UCSD-AML1 (cell line): Measurements from ENCODE around the gene GLRA1.
"Not testable (repeated sequence)": the region's sequence is repeated elsewhere in the genome, so short reads cannot be mapped to it uniquely, and the experiment has no call there.

Experiments used
- DNase-seq: peaks from one replicate; lab custom pipeline; 2025; ENCODE audit not compliant: unreplicated experiment; lab: John Stamatoyannopoulos, UW

GLRA1 gene

DNA sequence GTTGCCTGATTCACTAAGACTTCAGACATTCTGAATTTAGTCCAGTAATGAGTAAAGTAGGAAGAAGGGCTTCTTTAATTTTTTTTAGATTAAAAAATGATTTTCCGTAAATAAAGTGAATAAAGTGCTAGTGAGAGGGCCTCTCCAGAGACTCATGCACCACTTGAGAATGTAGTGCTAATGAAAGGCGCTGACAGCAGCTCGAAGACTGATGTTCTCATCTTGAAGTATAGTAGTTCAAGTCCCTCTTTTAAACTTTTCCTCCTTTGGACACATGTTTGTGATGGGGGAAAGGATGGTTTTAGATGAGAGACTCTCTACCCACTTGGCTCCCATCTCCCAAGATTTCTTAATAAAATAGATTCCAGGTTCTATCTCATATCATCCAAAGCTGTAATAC lies 104.4 kb downstream of the GLRA1 start:
- no peak for DNase-seq

DNA sequence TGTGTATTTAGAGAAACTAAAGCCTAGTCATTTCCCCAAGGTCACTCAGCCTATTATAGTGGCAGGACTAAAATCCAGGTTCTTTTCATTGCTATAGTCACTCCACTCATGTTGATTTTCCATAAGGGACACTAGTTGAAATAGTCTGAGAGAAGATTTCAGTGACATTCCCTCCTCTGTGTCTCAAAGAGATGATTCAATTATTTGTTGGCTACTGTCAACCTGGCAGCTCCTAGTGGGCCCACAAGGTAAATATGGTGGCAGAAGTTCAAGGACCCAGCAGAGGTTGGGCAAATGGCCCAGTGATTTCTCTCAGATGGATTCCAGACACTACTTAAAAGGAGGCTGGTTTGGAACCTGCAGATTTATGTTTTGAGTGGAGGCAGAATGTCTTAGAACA lies 104.8 kb downstream of the GLRA1 start:
- DNase-seq: no peak

DNA sequence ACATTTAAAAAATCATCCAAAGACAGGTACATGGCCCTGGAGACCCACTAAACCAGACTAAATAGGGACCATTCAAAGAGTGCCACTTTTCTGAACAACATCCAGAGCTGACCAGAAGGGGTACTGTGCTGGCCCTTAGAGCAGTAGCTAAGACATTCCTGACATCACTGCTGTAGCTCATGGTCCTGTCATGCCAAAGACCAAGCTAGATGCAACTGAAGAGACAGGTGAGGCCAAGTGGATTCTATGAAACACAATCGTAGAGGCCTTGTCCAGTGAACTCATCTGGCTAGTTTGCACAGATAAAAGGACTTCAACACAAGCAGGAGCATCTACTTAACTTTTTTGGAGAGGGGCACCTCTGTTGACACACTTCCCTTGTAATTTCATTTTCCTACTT lies 109.6 kb downstream of the GLRA1 start:
- DNase-seq: no peak

DNA sequence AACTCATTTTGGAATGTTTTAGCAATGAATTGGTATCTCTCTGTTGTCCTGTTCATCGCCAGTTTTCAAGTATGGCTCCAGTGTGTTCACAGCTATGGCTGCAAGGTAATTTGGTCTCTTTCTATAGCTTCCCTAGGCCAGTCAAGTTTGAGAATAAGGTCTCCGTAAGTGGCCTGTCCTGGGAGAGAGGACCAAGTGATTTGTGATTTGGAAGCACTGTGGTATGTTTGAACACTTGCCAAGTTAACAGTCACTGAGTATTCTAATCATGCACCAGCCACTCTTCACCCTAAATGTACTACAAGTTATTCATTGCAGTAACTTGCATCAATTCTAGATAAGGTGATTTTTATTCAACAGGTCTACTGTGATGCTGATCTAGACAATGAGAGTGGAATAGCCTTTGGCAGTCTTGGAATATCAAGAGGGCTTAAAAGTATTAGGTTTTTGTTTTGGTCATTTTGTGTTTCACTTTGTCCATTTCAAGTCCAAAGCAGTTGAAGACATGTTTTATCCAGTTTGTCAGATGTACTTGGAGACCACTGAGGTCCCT lies 111.8 kb downstream of the GLRA1 start:
- DNase-seq: no peak

DNA sequence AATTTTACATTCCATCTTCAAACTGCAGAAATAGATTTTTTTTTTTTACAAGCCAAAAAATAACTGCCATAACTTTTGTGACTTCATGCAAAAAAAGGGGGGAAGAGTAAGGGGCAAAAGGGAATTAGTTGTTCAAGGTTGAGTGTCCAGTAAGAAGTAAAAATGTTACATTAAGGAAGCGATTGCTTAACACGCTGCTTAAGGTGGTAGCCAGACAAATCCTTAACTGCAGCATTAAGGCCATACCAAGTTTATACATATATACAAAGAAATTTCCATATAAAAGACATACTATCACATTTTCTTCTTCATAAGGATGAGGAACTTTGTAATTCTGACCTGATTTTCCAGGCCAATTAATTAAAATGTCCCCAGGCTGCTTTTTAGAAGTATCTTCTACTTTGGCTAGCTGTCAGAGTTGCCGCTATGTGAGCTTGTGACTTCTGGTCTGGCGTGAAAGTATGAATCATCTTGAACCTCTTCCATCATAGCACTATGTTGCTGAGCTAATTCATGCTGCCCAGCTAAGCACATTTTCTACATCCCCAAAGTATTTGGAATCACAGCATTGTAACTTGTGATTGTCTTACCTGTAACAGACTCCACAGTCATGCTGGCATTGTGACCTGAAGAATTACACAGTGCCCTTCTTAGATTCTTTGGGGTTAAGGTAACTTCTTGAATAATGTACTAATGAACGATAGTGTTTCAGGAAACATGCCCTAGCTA lies 112.9 kb downstream of the GLRA1 start:
- no peak for DNase-seq

DNA sequence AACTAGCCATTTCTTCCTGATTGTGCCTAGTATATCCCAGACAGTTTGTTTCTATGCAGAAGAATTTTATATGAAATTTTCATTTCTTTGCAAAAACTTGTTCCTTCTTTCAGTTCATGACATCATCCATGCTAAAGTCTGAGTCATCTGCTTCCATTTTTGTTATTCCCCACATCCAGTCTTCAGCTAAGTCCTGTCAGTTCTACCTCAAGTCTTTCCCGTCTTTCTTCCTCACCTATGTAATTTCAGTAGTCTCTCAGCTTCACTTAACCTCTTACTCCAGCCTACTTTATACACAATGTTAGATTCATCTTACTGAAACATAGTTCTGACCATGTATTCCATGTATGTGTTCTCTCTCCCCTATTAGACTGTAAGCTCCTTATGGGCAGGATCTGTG lies 113.8 kb downstream of the GLRA1 start:
- DNase-seq: no peak

DNA sequence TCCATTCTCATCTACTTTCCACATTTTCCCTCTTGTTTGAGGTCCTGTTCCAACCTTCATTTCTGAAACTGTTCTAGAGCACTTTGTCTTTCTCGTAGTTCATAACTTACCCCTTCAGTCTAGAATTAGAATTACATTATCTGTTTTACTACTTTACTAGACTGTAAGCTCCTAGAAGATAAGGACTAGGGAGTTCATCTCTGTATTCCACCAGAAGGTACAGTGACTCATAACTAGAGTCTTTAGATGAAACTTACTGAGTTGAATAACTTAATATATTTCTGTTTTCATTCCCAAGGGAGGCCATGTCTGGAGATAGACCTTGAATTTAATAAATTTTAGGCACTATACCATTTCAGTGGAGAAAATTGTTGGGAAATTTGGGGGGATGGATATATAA lies 114.2 kb downstream of the GLRA1 start:
- DNase-seq: no peak

DNA sequence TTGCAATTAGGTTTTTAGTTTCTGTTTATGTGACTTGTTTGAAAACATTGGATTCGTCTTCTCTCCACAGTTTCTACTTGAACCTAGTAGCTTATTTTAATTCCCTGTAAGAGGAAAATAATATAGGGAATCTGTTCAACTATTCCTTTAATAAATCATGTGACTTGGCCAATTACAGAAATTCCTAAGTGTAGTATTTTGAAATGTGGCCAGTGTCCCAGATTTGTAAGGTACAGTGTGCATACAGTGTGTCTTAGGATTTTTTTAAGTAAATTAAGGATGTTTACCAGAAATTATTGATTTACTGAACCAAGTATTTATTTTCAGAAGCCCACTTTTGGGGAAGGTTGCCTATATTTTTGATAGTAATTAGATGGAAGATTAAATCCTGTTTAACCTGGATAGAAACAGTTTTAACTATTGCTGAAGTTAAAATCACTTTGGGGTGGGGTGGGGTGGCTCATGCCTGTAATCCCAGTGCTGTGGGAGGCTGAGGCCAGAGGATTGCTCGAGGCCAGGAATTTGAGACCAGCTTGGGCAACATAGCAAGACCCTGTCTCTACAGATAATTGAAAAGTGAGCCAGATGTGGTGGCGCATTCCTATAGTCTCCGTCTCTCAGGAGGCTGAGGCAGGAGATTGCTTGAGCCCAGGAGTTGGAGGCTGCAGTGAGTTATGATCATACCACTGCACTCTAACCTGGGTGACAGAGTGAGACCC lies 116.0 kb downstream of the GLRA1 start:
- no peak for DNase-seq

DNA sequence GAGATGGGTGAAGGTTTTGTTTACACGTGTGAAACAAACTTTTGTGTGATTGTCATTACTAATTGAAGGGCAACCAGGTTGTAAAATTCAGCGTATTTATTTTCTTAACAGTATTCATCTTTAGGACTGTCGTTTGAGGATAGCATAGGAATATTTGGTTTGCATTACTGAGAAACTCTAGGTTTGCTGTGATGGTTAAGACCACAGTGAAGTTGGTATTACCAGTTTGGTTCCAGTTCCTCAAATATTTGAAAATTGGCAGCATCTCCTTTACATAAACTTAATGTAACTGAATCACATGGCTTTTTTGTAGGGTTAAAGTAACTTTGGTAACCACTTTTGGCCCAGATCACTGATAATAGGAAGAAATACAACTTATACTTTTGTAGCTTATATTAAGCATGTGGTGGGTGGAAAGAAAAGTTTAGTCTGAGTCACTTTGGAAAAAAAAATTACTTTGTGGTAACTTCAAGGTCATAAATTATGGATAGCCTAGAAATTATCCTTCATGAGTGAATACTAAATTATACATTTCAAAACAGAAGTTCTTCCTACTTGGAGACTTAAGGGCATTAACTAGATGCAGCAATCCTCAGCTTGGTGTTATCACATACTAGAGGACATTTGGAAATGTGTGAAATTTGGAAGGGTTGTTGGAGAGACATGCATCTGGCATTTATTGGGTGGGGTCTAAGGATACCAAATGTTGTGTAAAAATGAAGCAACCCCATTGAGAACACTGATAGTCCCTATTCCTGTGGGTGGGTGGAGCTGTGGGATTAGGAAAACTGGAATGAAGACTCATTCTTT lies 119.0 kb downstream of the GLRA1 start:
- DNase-seq: no peak

DNA sequence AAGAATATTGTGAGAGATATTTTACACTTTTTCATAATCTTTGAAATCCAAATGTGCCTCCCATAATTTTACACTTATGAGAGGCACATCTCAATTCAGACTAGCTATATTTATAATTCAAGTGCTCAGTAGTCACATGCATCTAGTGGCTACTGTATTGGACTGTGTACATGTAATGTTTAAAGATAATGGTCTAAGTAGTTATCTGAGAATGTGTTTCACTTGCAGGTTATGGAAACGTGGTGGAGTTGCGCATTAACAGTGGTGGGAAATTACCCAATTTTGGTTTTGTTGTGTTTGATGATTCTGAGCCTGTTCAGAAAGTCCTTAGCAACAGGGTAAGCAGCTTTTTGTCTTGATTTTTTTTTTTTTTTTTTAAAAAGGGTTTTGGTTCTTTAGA lies 124.1 kb downstream of the GLRA1 start:
- DNase-seq: no peak

DNA sequence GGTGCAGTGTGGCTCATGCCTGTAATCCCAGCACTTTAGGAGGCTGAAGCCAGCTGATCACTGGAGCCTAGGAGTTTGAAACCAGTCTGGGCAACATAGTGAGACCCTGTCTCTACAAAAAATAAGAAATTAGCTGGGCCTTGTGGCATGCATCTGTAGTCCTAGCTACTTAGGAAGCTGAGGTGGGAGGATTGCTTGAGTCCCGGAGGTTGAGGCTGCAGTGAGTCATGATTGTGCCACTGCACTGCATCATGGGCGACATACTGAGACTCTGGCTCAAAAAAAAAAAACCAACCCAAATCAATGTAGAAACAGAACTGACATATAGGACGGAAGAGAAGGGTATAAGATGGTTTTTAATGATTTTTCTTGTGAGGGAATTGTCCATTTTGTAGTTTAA lies 125.2 kb downstream of the GLRA1 start:
- no peak for DNase-seq

DNA sequence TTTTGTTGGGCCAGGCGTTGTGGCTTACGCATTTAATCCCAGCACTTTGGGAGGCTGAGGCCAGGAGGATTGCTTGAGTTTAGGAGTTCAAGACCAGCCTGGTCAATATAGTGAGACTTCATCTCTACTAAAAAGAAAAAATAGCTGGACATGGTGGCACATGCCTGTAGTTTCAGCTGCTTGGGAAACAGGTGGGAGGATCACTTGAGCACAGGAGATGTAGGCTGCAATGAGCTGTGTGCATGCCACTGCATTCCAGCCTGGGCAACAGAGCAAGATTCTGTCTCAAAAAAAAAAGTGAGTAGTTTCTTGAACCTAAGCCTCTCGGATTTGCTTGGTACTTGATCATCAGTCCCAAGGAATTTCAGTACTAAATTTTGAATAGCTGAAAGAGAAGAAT lies 126.0 kb downstream of the GLRA1 start:
- DNase-seq: no peak

DNA sequence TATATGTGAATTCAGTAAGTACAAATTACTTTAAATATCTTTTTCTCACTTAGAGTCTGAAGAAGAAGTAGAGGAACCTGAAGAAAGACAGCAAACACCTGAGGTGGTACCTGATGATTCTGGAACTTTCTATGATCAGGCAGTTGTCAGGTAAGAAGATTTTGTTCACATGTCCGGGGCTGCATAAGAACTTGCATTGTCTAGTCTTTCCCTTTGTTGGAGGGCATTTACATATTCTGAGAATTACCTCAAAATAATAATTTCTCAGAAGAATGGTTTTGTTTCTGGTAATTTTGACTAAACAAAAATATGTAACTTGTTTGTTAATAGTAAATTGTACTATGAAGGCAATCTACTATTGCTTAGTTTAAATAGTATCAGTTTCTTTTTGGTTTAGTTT lies 129.2 kb downstream of the GLRA1 start:
- DNase-seq: no peak

DNA sequence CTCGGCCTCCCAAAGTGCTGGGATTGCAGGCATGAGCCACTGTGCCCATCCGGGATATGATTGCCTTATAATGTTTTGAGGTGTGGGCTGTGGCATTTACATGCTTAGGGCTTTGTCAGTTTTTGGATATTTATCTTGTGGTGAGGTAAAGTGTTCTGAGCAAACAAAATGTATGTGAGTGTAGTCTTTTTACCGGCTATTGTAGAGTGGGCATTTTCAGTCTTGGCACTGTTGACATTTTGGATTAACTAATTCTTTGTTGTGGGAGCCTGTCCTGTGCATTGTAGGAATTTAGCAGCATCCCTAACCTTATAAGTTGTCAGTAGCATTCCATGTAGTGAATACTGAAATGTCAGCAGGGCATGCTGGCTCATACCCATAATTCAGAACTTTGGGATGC lies 131.3 kb downstream of the GLRA1 start:
- DNase-seq: no peak

DNA sequence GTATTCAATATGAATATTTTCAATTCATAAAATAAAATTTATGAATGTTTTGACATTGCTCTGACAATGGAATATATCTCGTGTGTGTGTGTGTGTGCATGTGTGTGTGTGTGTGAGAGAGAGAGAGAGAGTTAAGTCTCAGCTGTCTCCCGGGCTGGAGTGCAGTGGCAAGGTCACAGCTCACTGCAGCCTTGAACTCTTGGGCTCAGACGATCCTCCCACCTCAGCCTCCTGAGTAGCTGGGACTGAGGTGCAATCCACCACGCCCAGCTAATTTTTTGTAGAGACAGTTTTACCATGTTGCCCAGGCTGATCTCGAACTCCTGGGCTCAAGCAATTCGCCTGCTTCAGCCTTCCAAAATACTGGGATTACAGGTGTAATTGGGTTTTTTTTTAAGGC lies 136.8 kb downstream of the GLRA1 start:
- no peak for DNase-seq

DNA sequence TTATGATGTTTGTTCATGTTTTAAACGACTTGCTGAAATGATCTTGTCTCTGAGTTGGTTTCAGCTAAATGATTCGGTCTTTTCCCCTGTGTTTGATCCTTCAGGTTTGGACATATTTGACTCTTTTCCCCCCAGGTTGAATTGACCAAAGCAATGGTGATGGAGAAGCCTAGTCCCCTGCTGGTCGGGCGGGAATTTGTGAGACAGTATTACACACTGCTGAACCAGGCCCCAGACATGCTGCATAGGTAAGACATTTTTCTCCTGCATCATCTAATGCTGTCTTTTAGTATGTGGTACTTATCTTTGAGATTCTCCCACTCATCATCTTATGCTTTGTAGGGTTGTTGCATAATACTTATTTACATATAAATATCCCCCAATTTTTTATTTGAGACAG lies 138.2 kb downstream of the GLRA1 start:
- DNase-seq: no peak

DNA sequence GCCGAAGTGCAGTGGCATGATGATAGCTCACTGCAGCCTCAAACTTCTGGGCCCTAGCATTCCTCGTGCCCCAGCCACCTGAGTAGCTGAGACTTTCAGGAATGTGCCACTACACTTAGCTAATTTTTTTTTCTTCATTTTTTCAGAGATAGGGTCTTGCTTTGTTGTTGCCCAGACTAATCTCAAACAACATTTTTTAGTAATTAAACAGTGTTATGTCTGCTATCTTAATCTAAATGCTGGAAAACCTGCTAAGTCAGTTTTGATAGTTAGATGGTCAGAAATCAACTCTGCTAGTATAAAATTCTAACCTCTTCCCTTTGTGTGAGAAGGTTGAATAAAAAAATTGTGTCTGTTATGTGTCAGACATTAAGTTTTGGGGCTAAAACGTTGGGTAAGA lies 140.5 kb downstream of the GLRA1 start:
- no peak for DNase-seq

DNA sequence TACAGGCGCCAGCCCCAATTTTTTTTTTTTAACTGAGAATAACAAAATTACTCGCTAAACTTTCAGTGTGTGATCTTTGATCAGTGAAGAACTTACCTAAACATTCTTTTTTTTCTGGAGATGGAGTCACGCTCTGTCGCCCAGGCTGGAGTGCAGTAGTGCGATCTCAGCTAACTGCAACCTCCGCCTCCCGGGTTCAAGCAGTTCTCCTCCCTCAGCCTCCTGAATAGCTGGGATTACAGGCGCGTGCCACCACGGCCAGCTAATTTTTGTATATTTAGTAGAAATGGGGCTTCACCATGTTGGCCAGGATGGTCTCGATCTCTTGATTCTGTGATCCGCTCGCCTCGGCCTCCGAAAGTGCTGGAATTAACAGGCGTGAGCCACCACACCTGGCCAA lies 141.0 kb downstream of the GLRA1 start:
- not testable (repeated sequence) for DNase-seq

DNA sequence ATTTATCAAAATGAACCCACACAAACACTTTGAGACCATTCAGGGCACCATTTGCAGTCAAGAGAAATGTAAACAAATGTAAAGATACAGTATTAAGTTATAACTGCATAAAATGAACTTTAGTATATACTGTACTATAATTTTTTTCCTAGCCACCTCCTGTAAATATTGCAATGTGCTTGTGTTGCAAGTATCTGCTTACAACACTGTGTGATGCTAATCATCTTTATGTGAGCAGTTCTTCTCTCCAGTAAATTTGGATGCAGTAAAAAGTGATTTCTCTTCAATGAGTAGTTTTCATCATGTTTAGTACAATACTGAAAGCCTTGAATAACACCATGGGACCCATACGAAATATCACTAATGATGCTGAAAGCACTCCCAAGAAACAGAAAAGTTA lies 143.4 kb downstream of the GLRA1 start:
- no peak for DNase-seq

DNA sequence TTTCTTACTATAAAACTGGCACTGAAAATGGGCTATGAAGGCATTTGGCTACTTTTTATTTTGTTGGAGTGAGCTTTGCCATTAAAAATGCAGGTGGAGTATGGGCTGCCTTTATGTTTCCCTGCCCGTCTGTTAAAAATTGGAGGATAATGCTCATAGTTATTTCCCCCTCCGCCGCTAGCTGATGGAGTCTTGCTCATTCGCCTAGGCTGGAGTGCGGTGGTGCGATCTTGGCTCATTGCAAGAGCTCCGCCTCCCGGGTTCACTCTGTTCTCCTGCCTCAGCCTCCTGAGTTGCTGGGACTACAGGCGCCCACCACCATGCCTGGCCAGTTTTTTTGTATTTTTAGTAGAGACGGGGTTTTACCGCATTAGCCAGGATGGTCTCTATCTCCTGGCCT lies 144.3 kb downstream of the GLRA1 start:
- DNase-seq: no peak

DNA sequence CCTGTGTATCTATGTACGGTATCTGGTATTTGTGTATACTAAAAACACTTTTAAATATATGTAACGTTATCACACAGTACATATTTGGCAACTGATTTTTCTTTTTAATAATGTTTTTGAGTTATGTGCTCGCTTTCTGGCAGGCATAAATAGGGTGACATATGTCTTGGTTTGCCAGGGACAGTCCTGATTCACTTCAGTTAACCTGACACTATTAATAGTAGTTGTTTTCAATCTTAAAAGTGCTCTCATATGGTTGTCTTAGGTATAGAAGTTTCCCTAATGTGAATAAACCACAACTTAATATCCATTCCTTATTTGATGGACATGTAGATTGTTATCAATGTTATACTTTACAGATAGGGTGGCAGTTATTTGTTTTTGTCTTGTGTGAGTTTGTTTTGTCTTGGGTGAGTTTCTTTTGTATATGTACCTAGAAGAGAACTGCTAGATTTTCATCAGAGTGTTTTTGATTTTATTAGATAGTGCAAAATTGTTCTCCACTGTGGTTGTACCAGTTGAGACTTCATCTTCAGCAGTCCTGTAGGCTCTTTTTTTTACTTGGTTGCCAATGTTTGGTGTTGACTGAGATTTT lies 145.0 kb downstream of the GLRA1 start:
- no peak for DNase-seq
